A172 (cell line): ENCODE results near the gene IFNA16. TPM values are rescaled to one million over a fixed set of nuclear protein-coding genes. Genes with fewer than 3 reads are reported as not detected.
"Not testable (repeated sequence)": the region's sequence is repeated elsewhere in the genome, so short reads cannot be mapped to it uniquely, and the experiment has no call there.

Experiments used
- DNase-seq: peaks from one replicate; pipeline ENCODE4 v3.0.0-alpha.2; 2015; ENCODE audit warnings: low spot score
- total RNA-seq: library from RNA; depleted of rRNA; stranded (reverse); fragments of >200 nt; shearing (Covaris generic); gene quantifications from 2 replicates; pipeline ENCODE4 v1.2.3, GENCODE V29; 2014; rRNA removed

IFNA16 gene
- not detected in 2 replicates for total RNA-seq

DNA sequence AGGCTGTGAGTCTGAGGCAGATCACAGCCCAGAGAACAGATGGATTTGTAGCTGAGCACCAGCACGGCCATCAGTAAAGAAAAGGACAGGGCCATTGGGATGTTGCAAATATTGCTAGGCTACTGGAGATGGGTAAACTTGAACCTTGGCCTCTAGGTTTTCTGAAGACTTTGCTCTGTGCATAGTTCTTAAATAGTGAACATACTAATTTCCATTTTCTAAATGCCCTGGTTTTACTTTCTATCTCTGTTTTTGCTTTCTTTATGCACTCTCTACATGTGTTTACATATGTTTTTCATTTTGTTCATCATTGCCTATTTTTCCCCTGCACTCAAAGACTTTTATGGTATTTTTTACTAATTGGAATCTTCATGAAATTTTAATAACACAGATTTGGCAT, at the start of gene IFNA16:
Gene IFNA16 (minus strand): TSS at position 101 of the 400 bp plus-strand sequence. CDS start 6 bp downstream, at position 95.
- DNase-seq: not testable (repeated sequence)

DNA sequence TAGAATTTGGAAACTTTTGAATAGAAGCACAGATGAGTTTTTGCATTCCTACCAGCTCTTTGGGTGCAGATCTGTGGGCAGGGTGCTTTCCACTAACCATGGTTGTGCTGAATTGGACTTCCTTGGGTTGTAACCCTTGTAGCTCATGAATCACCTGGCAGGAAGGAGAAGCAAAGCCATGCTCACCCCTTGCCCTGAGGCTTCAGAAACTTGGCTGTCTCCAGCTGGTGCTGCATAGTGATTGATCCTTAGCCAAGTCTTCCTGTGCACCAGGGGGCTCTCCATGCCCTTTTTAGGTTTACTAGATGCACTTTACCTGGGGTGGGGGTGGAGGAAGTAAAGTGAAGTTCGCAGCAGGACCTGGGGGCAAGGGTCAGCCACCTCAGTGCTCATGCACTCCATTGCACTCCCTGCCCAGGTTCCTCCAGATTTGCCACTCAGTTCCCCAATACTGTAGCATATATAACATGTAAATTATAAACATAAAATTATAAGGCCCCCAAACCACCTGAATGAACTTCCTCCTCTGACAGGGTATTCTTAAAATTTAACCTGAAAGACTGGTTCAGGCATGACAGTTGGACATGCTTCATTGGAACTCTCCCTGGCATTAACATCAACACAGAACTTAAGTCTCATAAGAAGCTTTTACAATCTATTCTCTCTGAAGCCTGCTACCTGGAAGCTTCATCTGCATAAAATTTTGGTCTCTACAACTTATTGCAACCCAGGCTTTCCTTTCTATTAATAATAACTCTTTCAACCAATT, 48.5 kb upstream of the IFNA16 start:
- DNase-seq: no peak

DNA sequence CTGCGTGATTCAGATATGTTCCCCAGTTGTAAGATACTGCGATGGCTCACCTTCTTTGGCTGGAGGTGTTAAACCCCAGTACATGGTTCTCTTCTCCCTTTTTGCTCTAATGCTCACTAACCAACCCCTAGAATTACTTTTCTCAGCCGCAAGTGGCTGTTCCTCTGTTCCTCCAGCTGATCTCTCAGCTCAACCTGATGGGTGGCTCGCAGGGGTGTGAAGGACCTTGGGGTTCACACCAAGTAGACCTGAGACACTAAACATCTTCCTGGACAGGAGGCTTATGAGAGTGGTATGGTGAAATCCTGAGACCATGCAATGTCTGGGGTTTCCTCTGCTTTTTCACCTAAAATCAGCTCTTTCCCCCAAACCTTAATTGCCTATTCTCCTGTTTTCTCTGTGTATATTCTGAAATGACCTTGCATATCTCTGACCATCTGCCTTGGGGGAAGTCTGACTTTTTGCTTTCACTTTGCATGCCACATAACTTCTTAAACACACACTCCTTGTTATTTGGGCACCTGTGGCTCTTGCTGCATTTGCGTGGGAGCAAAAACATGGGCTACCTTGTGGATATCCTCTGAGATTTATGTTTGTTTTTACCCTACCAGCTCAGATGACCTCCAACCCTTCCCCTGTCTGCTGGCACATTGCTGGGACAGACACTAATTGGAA, 38.6 kb upstream of the IFNA16 start:
- DNase-seq: no peak

DNA sequence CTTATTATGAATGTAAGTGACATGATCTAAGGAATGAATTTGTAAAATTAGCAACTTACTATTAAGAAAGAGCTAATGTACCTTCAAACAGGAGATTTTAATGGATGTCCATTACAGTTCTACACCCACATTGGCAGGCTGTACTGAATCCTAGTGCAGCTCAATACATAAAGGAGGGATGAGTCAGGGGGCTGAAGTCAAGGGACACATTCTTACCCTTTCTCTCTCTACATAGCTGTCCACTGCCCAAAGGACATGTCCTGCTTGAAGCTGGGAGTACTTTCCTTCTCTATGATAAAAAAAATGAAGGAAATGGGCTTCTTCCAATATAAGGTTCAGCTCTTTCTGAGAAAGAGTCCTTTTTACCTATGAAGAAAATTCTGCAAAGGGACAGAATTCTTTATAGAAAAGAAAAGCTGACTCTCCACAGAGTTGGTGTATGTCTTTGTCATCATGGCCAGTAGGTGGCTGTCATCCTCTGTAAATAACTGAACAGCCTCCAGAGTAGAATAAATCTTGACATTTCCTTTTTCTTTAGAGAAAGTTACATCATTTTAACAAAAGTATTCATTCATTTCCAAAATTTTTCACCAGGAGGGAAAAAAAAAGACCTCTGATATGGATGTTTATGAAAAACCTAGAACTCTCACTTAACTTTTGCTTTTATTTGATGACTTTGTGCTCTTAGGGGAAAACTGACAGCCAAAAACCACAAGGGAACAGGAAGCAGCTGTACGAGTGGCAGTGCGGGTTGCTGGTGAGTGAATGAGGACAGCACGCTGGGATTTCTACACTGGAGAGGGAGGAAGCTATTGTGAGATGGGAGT, 35.8 kb upstream of the IFNA16 start:
- peak; percentile 35 for DNase-seq

DNA sequence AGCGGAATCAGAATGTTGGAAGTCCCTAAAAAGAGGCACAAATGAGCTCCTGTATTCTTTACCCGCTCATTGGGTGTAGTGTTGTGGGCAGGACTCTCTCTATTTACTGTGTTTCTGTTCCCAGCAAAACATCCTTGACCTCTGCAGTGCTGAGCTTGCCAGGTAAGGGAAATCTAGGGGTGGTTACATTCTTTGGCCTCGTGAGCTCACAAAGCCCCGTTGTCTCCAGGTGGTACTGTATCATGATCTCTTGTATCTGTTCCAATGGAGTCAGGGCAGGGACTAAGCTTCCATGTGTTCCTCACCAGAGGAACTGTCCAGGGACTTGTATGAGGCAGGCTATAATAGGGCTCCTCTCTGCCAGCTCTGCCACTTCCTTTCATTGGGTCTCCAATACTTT, 34.5 kb upstream of the IFNA16 start:
- no peak for DNase-seq

DNA sequence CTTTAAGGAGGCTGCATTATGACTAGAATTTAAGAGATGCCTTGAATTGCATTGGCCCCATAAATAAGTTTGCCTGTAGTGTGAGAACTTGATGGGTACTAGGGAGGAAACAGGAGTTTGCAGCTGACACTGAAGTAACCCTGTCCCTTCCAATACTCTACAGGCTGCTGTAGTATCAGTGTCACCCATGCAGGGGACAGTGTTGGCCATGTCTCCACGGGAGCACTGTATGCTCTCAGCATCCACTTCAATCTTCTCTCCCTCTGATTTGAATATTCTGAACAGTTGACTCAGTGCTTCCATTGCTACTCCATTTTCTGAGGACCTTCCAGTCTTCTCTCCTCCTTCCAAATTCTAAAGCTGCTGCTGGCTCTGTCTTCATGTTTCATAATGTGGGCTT, 34.1 kb upstream of the IFNA16 start:
- DNase-seq: no peak

DNA sequence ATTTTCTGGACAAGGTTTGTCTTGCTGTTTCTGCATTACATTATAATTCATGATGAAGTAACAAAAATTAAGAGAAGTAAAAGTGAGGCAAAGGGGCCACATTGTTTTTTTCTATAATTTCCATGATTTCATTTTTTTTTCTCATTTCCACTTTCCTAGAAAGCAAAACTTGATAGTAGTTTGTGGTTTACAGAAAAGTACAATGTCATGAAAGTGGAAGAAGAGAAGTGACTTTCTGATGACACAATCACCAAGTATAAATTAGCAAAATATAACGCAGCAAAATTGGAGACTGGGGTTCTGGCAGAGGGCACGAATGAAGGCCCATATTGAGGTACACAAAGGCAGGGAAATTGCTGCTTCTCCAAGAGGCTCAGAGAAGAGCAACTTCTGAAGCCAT, 27.7 kb upstream of the IFNA16 start:
- no peak for DNase-seq

DNA sequence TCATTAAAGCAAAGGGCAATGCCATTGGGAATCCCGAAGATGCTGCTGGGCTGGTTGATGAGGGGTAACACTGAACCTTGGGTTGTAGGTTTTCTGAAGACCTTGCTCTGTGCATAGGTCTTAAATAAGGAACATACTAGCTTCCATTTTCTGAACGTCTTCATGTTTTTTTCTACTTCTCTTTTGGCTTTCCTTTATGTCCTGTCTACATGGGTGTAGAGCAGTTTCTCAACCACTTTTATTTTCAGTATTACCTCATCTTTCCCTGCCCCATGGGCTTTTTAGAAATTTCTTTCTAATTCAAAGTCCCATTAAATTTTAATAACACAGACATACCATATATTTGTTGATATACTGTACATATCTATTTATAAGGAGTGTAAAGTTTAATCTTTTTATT, 22.8 kb upstream of the IFNA16 start, which contains the start of gene IFNA14:
Gene IFNA14 (minus strand): TSS at position 95 of the 400 bp plus-strand sequence. CDS start 70 bp downstream, at position 25.
- DNase-seq: no peak

DNA sequence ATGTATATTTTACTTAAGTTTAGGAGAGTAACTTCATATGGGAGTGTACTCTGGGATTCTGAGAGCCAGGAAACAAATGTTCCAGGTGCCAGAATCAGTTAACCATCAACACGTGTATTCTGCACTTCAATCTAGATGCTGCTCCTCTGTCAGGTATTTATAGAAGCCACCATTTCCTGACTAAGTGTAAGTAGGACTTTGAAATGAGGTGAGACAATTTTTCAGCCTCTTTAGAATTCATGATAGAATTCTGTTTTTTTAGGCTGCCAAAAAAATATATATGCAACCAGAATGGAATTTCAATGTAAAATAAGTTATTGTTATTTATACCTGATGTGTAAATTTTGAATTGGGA, 19.2 kb upstream of the IFNA16 start:
- not testable (repeated sequence) for DNase-seq

DNA sequence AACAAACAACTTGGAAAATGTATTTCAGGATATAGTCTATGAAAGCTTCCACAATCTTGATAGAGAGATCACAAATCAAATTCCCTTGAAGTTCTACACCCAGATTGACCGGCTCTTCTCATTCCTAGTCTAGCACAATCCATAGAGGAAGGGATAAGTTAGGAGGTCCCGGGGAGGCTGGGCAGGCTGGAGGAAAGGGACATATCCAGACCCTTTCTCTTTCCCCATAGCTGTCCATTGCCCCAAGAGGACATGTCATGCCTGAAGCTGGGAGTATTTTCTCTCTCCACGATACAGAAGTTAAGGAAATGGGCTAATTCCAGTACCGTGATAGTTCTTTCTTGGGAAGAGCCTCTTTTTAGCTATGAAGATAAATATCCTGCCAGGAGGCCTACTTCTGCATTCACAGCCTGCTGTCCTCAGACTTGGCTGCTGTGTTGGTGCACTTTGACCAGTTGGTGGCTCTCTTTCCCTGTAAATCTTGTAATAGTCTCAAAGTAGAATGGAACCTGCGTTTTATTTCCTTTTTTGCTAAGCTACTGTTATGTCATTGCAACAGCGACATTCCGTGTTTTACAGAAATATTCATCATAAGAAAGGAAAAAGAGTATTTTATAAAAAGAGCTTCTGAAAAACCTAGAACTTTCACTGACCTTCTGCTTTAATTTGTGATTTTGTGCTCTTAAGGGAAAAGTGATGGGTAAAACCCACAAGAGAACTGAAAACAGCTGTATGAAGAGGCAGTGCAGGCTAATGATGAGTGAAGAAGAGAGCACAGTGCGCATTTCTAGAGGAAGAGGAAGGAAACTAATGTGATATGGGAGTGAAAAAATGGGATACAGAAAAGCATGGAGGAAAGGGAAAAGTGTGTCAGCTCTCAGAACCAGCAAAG, 18.6 kb upstream of the IFNA16 start:
- DNase-seq: peak; percentile 35

DNA sequence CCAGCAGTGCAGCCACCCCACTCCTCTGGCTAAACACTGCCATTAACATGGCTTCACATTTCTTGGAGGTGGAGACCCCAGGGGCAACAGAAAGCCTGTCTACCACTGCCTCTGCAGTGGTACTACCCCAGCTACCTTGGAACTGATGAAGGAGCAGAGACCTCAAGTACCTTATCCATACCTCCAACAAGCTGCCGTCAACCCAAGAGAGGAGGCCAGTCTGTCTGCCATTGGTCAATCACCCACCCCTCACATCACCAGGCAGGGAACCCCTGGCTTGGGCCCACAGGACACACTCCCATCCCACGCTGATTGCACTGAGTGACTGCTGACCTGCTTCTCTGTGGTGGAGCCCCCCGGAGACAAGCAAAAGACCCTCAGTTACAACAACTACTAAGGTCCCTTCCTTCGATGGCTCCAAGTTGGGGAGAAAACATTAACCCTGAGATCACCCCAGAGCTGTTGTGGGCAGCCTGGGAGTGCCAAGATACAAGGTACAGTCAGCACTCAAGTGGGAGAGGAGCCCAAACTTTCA, 17.1 kb upstream of the IFNA16 start:
- DNase-seq: no peak

DNA sequence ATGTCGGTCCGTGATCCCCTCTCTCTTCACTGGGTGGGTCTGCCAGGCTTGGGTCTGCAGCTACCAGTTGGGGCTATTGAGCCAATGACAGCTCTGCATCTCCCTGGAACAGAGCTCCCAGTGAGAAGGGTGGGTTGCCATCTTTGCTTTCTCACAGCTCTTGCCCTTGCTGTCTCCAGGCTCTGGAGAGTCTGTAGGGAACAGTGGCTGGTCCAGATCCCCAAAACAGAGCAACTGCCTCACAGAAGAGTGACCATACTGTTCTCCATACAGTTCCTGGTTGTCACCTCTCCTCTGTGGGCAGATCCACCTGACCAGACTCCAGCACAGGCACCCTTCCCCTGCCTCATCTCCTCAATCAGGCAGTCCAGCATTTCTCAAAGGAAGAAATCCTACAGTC, 16.1 kb upstream of the IFNA16 start:
- no peak for DNase-seq

DNA sequence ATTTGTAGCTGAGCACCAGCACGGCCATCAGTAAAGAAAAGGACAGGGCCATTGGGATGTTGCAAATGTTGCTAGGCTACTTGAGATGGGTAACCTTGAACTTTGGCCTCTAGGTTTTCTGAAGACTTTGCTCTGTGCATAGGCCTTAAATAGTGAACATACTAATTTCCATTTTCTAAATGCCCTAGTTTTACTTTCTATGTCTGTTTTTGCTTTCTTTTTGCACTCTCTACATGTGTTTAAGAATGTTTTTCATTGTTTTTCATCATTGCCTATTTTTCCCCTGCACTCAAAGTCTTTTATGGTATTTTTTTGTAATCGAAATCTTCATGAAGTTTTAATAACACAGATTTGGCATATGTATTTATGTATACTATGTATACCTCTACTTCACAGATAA, 11.0 kb upstream of the IFNA16 start, which contains the start of gene IFNA17:
Gene IFNA17 (minus strand): TSS at position 101 of the 400 bp plus-strand sequence. CDS start 49 bp downstream, at position 52.
- no peak for DNase-seq

DNA sequence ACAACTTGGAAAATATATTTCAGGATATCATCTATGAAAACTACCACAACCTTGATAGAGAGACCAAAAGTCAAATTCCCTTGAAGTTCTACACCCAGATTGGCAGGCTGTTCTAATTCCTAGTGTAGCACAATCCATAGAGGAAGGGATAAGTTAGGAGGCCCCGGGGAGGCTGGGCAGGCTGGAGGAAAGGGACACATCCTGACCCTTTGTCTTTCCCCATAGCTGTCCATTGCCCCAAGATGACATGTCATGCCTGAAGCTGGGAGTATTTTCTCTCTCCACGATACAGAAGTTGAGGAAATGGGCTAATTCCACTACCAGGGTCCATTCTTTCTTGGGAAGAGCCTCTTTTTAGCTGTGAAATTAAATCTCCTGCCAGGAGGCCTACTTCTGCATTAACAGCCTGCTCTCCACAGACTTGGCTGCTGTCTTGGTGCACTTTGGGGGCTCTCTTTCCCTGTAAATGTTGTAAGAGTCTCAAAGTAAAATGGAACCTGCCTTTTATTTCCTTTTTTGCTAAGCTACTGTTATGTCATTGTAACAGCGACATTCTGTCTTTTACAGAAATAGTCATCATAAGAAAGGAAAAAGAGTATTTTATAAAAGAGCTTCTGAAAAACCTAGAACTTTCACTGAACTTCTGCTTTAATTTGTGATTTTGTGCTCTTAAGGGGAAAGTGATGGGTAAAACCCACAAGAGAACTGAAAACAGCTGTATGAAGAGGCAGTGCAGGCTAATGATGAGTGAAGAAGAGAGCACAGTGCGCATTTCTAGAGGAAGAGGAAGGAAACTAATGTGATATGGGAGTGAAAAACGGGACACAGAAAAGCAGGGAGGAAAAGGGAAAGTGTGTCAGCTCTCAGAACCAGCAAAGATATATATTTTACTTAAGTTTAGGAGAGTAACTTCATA, 3.4 kb downstream of the IFNA16 start:
- peak; percentile 2 for DNase-seq

DNA sequence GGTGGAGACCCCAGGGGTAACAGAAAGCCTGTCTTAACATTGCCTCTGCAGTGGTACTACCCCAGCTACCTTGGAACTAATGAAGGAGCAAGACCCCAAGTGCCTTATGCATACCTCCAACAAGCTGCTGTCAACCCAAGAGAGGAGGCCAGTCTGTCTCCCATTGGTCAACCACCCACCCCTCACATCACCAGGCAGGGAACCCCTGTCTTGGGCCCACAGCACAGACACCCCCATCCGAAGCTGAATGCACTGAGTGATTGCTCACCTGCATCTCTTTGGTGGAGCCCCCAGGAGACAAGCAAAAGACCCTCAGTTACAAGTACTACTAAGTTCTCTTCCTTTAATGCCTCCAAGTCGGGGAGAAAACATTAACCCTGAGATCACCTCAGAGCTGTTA, 5.0 kb downstream of the IFNA16 start:
- not testable (repeated sequence) for DNase-seq

DNA sequence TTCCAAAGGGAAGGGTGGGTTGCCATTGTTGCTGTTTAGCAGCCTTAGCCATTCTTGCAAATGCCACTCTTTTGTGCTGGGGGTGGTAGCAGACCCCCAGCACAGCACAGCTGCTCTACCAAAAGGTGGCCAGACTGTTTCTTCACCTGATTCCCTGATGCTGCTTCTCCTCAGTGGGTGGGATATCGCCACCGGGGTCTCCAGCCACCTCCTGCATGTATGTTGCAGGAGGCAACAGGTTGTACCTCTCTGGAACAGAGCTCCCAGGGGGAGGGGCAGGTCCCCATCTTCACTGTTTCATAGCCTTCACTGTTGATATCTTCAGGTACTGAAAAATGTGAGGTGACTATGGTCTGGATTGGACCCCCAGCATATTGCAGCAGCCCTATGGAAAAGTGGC, 6.3 kb downstream of the IFNA16 start:
- not testable (repeated sequence) for DNase-seq

DNA sequence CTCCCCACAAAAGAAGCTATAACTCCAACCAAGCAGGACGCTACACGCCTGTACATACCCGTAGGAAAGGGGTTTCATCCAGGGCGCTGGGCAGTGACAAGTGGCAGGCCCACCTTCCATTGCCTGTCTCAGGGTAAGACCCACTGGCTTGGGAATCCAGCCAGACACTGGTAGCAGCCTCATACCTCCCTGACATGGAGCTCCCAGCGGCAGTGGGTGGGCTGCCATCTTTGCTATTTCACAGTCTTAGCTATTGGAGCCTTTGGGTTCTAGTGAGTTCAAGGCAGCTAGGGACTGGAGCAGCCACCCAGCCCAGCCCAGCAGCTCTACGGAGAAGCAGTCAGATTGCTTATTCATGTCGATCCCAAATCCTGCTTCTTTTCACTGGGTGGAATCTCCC, 6.8 kb downstream of the IFNA16 start:
- no peak for DNase-seq

DNA sequence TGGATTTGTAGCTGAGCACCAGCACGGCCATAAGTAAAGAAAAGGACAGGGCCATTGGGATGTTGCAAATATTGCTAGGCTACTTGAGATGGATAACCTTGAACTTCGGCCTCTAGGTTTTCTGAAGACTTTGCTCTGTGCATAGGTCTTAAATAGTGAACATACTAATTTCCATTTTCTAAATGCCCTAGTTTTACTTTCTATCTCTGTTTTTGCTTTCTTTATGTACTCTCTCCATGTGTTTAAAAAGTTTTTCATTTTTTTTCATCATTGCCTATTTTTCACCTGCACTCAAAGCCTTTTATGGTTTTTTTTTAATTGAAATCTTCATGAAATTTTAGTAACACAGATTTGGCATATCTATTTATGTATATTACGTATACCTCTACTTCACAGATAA, 10.1 kb downstream of the IFNA16 start, which contains the start of gene IFNA10:
Gene IFNA10 (minus strand): TSS at position 101 of the 400 bp plus-strand sequence. CDS start 46 bp downstream, at position 55.
- DNase-seq: not testable (repeated sequence)

DNA sequence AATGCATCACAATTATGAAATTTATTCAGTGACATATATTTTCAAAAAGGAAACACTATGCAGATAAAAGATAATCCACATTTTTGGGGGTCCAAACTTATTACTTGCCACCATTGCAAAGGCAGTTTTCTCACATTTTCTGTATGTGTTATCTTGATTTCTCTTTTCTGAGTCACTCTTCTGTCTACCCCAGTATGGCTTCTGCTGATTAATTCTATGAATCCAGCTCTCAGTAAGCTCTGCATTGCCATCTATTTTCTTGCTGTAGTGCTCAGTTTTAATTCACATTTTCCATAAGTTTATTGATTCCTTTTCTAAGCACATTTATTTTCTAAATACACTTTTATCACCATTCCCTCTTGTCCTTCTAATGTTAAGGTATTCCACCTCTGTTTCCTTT, 11.9 kb downstream of the IFNA16 start:
- no peak for DNase-seq

DNA sequence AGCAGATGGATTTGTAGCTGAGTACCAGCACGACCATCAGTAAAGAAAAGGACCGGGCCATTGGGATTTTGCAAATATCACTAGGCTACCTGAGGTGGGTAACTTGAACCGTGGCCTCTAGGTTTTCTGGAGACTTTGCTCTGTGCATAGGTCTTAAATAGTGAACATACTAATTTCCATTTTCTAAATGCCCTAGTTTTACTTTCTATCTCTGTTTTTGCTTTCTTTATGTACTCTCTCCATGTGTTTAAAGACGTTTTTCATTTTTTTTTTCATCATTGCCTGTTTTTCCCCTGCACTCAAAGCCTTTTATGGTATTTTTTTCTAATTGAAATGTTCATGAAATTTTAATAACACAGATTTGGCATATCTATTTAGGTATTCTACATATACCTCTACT, 15.0 kb downstream of the IFNA16 start, which contains the start of gene IFNA7:
Gene IFNA7 (minus strand): TSS at position 101 of the 400 bp plus-strand sequence. CDS start 40 bp downstream, at position 61.
- not testable (repeated sequence) for DNase-seq
